Transverse colon (tissue), 4 donors: ENCODE measurements around the gene MYH10. TPM values are rescaled to one million over a fixed set of nuclear protein-coding genes. Genes with fewer than 3 reads are reported as not detected.

Experiments used
- DNase-seq: peaks from one replicate; pipeline ENCODE4 v3.0.0-alpha.2; 2019
- H3K27ac ChIP-seq, 4 donors: fragments of 200-600 bp; sonication (generic); 2 replicates each; pipeline ENCODE4 v1.5.1; 2016 to 2018; ENCODE audit warnings: inconsistent platforms in 4 of 4
- H3K27me3 ChIP-seq: fragments of 200-600 bp; sonication (generic); 2 replicates; pipeline ENCODE4 v1.5.1; 2017; ENCODE audit warnings: inconsistent platforms
- H3K36me3 ChIP-seq, 4 donors: fragments of 200-600 bp; sonication (generic); 2 replicates each; pipeline ENCODE4 v1.5.1; 2017 to 2019; ENCODE audit warnings: inconsistent platforms in 4 of 4
- H3K4me1 ChIP-seq, 4 donors: fragments of 200-600 bp; sonication (generic); 2 replicates each; pipeline ENCODE4 v1.5.1; 2017 to 2020; ENCODE audit warnings: inconsistent platforms in 4 of 4
- H3K4me3 ChIP-seq, 4 donors: fragments of 200-600 bp; sonication (generic); 1 replicate in 1 of 4; 2 replicates in 3 of 4; pipeline versions ENCODE4 v1.5.1 to v1.6.1; 2017 to 2019; ENCODE audit warnings: inconsistent platforms in 4 of 4
- H3K9me3 ChIP-seq, 2 donors: fragments of 200-600 bp; sonication (generic); 2 replicates each; pipeline ENCODE4 v1.5.1; 2017 to 2019; ENCODE audit warnings: inconsistent platforms in 2 of 2
- EP300 ChIP-seq: sonication (generic); formaldehyde crosslinking; IDR thresholded peaks from one replicate; pipeline ENCODE4 v1.6.1; 2017; ENCODE audit warnings: antibody characterized with exemption, low read depth
- POLR2A ChIP-seq: fragments of 450-650 bp; IDR thresholded peaks from one replicate; pipeline ENCODE4 v1.6.1; 2016; ENCODE audit warnings: antibody characterized with exemption, mild to moderate bottlenecking, moderate library complexity
- POLR2AphosphoS5 ChIP-seq, 3 donors: sonication (generic); formaldehyde crosslinking; IDR thresholded peaks; one replicate each; pipeline ENCODE4 v1.6.1; 2016; ENCODE audit warnings: antibody characterized with exemption in 3 of 3
- WGBS, 2 donors: methylation state at CpG; one replicate each; pipeline ENCODE4 v1.1.5; 2018; ENCODE audit warnings: low coverage in 1 of 2; 5-methylcytosine and 5-hydroxymethylcytosine counted together
- in situ Hi-C, 4 donors: fragments of 200-750 bp; cut with MboI; loops; one replicate each; pipeline versions ENCODE4 v1.15.0 to v1.15.1; 2017; ENCODE audit warnings: low sequenced_read_pairs in 3 of 4, low pct_ligation_motif_present in 1 of 4, low pct_unique_long_range_greater_than_20kb in 1 of 4
- intact Hi-C: fragments of 100-400 bp; cut with DNase I; formaldehyde crosslinking; loops from one replicate; pipeline ENCODE4 v1.15.1; 2023; ENCODE audit warnings: low total_unique reads
- total RNA-seq, 4 donors: library from RNA; depleted of rRNA; stranded (reverse); fragments of >200 nt; gene quantifications; one replicate each; pipeline ENCODE4 v1.1.0, GENCODE V29; 2016
- TF ChIP-seq, protein P1 (sequence below), 5 experiments: fragments of 200-600 bp in 3 of 5; fragments of 450-650 bp in 2 of 5; sonication (generic) in 3 of 5; IDR thresholded peaks; 1 replicate in 2 of 5; 2 replicates in 3 of 5; pipeline ENCODE4 v1.5.1; 2016 to 2017; ENCODE audit warnings: antibody characterized with exemption in 5 of 5, inconsistent platforms in 3 of 5, mild to moderate bottlenecking in 2 of 5, moderate library complexity in 1 of 5

Gene MYH10
- total RNA-seq, 4 donors from 2014 or later: 3.7 to 71.2 (median 8.3) TPM

- intact Hi-C loops (no loop called here), in situ Hi-C loops (no loop called here)
- no peak for DNase-seq
- TF ChIP-seq POLR2A (no peak), EP300 (no peak), POLR2AphosphoS5 (IDR thresholded peaks at IDR 0.05) (no peak)
- Histone ChIP-seq H3K27ac (no peak overlapping the region), H3K27me3 (no peaks in the 10 kb centered on the region), H3K9me3 (no peaks in the 10 kb centered on the region), H3K4me1 (no peaks in the 10 kb centered on the region), H3K4me3 (no peak overlapping the region), H3K36me3 (peaks cover 0 to 2% (median 0%) of the 10 kb centered on the region in 4 donors)
- 88 to 92% methylated on average over 9 to 17 of the region's 17 CpGs for WGBS, 2 donors
Measured at GRCh38 chr17:8490256-8491023, 140.1 kb downstream of the MYH10 start.

GRCh38 chr17:8489841-8490240, 140.7 kb downstream of the MYH10 start:
- intact Hi-C loops (no loop called here), in situ Hi-C loops (no loop called here)
- WGBS, 2 donors: 84 to 93% methylated on average over 3 of the region's 3 CpGs
- Histone ChIP-seq H3K27ac (no peak overlapping the region), H3K9me3 (no peaks in the 10 kb centered on the region), H3K36me3 (peaks cover 0 to 2% (median 0%) of the 10 kb centered on the region in 4 donors), H3K27me3 (no peaks in the 10 kb centered on the region), H3K4me3 (no peak overlapping the region), H3K4me1 (no peaks in the 10 kb centered on the region)
- no peak for TF ChIP-seq POLR2AphosphoS5 (IDR thresholded peaks at IDR 0.05)
- TF ChIP-seq POLR2A: no peak
- TF ChIP-seq, protein P1, sequence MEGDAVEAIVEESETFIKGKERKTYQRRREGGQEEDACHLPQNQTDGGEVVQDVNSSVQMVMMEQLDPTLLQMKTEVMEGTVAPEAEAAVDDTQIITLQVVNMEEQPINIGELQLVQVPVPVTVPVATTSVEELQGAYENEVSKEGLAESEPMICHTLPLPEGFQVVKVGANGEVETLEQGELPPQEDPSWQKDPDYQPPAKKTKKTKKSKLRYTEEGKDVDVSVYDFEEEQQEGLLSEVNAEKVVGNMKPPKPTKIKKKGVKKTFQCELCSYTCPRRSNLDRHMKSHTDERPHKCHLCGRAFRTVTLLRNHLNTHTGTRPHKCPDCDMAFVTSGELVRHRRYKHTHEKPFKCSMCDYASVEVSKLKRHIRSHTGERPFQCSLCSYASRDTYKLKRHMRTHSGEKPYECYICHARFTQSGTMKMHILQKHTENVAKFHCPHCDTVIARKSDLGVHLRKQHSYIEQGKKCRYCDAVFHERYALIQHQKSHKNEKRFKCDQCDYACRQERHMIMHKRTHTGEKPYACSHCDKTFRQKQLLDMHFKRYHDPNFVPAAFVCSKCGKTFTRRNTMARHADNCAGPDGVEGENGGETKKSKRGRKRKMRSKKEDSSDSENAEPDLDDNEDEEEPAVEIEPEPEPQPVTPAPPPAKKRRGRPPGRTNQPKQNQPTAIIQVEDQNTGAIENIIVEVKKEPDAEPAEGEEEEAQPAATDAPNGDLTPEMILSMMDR (IDR thresholded peaks at IDR 0.05): no peak
- no peak for TF ChIP-seq EP300
- no peak for DNase-seq

GRCh38 chr17:8488901-8489300, 141.6 kb downstream of the MYH10 start:
- TF ChIP-seq POLR2AphosphoS5 (IDR thresholded peaks at IDR 0.05) (no peak), EP300 (no peak), POLR2A (no peak)
- TF ChIP-seq, protein P1 (IDR thresholded peaks at IDR 0.05): no peak
- no peaks in the 10 kb centered on the region for H3K9me3 ChIP-seq
- H3K36me3 ChIP-seq: peaks cover 0 to 2% (median 0%) of the 10 kb centered on the region in 4 donors
- no peak for DNase-seq
- no peaks in the 10 kb centered on the region for H3K27me3 ChIP-seq
- WGBS, 2 donors: 80% methylated on average over 4 of the region's 4 CpGs; no CpG with 5 or more reads in 1 of the 2 donors
- intact Hi-C loops (no loop called here), in situ Hi-C loops (no loop called here)
- no peak overlapping the region for H3K27ac ChIP-seq
- H3K4me1 ChIP-seq: no peaks in the 10 kb centered on the region
- H3K4me3 ChIP-seq: no peak overlapping the region

DNA sequence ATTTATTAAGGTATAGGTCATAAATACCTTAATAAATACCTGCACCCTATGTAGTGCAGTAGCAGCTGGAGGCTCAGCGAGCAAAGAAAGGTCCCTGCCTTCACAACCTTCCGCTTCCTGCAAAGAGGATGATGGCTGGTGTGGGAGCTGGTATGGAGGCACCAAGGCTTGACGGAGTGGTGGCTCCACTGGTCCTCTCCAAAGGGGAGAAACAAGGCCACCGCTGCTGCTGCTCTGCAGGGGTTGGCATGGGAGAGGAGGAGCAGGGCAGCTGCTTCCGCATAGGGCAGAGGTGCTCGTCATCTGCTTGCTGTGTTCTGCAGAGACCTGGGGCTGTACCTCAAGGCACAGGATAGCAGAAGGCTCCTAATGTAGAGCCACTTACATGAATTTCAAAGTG, 142.0 kb downstream of the MYH10 start:
- peaks cover 0 to 6% (median 2%) of the 10 kb centered on the region in 4 donors for H3K36me3 ChIP-seq
- no peaks in the 10 kb centered on the region for H3K27me3 ChIP-seq
- H3K4me3 ChIP-seq: no peak overlapping the region
- H3K27ac ChIP-seq: no peak overlapping the region
- intact Hi-C loops: no loop called here
- no peaks in the 10 kb centered on the region for H3K9me3 ChIP-seq
- no peak for DNase-seq
- in situ Hi-C loops: no loop called here
- H3K4me1 ChIP-seq: no peaks in the 10 kb centered on the region
- WGBS, 2 donors: 80 to 93% methylated on average over 1 to 6 of the region's 6 CpGs
- TF ChIP-seq EP300: no peak
- TF ChIP-seq, protein P1 (IDR thresholded peaks at IDR 0.05): no peak
